DMS53 treated with DMSO at 0.1 percent for 48 hours (cell line): ENCODE data around the gene BMP2.

ENCODE experiments used
- DNase-seq: peaks from one replicate; lab custom pipeline; 2025; ENCODE audit not compliant: unreplicated experiment; lab: John Stamatoyannopoulos, UW

The BMP2 gene

DNA sequence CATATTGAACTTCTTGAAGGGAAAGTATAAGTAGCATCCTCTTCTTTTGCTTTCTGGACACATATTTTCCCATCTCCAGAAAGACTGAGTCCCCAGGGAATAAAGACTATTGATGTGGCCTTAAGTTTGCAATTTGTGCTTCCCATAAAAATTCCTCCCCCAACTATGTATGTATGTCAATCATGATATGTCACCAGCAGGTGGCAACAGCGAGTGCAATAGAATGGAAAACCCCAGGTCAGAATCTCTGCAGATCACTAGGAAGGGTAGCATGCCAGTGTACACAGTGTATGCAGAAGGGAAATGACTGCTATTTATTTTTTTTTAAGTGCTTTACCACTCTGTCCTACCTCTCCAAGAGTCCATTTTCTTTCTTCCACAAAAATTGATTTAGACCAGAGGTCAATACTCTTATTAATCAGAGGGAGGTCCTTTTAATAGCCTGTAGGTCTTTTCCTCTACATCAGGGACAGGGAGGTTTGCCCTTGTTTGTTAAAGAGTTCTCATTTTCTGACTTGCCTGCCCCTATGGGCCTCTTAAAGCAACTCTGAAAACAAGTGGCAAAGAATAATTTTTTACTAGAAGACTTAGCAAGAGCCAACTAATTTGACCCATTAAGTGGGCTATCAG, 61.4 kb downstream of the BMP2 start:
- peak; percentile 75 for DNase-seq

DNA sequence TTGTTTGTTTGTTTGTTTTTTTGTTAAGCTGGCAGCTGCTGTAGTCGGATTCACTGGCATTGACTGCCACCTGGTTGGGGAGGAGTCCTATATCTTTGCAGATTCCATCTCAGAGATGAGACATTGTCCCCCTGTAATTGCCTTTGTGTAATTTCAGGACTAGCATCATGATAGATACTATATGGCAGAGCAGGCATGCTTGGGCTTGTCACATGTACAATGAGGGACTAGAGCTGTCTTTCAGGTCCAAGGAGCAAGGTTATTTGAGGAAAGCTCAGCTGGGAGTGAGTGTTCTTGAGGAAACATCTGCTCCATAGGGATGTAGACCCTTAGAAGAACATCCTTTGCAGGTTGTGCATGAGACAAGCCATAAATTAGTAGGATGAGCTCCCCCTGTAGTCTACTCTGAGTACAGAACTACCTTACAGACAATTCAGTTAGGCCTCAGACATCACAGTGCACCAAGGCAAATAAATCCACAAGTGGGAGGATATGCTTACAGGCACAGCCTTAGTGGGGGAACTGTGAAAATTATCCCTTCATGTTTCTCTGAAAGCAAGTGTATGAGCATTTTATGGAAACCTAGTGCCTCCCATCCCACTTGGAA, 62.1 kb downstream of the BMP2 start:
- DNase-seq, result no peak
